Measurements from ENCODE around the gene LXN.

LXN gene

DNA sequence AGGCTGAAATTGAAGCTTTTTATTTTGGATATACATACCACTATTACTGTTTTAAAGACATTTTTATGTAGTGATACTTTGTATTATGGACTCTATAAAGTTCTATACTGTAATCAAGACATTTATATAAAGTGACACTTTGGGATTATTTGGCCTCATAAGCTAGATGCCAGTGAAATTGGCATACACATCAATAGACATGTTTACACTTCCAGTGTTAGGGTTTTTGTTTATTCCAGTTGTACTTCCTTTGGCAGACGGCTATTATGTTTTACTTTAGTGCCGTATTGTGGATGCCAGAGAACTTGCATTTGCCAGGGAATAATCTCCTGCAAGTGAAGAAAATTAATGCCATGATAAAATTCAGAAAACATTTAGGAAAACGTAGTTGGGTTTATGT is 6.0 kb downstream of the LXN start:
- DNase-seq: no peak

GRCh38 chr3:158663832-158664231 is 8.6 kb downstream of the LXN start:
- no peak for DNase-seq

- no peak for DNase-seq
Observed at GRCh38 chr3:158663246-158663645, 9.2 kb downstream of the LXN start.

DNA sequence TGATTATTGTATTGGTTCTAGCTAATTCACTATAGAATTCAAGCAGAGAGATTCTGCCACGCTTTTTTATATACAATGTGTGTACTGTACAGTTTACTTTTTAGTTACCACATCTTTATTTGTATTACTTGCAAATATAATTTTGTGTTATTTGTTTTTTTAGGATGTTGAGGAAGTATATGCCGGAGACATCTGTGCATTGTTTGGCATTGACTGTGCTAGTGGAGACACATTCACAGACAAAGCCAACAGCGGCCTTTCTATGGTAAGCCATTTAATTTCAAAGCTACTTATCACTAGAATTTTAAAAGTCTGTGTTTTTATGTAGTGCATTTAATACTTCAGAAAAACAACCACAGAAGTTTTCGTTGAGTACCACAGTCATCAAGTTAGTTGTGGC is 11.7 kb downstream of the LXN start:
- DNase-seq: no peak

DNA sequence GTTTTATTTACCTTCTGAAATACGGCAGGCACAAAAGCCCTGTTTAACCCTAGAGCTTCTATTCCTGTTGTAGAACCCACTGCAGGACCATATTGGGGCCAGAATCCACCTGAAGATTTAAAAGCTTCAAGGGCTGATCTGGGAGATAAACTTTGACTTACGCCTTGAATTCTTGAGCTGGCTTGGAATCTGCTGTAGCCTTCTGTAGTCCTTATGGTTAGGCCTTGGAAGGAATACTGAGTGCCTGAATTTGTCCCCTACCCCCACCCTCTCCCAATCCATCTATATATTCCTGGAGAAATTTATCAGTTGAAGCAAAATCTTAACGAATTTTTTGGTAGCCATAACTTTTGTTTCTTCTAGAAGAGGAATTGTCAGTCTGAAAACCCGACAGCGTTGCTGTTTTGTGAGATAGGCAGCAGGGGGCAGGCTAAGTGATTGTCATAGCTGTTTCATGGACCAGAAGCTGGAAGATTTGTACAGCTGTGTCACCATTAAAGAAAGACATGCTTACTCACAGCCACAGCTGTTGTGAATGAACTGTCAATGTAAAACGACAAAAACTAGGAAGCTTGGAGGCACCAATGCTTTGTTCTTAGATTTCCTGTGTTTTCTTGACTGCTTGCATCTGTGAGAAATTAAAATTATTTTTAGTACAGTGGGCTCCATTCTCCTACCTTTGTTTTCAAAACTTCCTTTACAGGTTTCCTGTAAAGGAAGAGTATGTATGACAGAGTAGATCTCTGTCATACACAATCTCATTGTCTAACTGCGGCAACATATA is 12.8 kb downstream of the LXN start:
- peak; percentile 36 to 45 for DNase-seq

DNA sequence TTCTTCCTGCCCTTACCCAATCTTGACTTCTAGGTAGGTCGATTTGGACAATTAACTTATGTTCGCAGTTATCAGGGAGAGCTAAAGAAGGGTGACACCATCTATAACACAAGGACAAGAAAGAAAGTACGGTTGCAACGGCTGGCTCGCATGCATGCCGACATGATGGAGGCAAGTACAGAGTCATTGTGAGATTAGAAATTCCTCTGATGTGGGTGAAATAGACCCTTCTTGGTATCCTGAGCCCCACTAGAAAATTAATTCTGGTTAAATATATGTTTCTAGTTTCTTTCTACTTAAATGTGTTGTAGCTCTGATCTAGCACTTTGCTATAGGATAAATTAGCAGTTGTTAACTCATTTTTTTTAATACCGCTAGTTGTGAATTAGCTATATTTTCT is 13.6 kb downstream of the LXN start:
- no peak for DNase-seq

GRCh38 chr3:158652463-158652862 is 20.0 kb downstream of the LXN start:
- no peak for DNase-seq

- DNase-seq: no peak
Observed at GRCh38 chr3:158651192-158651591, 21.3 kb downstream of the LXN start.

DNA sequence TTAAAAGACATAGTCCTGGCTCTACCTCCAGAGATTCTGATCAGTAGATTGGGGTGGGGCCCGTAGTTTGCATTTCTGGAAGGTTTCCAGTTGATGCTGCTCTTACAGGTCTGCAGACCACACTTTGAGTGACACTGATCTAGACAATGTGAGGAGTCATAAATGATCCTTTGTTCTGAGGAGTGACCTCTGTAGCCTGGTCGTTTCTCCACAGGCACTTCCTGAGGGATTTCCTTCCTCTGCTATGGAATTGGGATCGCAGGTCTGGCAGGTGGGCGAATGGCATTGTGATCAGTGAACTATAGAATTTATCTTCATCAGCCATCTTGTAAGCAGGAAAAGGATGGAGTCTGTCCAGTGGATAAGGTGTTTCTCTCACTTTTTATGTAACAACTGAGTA is 22.7 kb downstream of the LXN start:
- no peak for DNase-seq

DNA sequence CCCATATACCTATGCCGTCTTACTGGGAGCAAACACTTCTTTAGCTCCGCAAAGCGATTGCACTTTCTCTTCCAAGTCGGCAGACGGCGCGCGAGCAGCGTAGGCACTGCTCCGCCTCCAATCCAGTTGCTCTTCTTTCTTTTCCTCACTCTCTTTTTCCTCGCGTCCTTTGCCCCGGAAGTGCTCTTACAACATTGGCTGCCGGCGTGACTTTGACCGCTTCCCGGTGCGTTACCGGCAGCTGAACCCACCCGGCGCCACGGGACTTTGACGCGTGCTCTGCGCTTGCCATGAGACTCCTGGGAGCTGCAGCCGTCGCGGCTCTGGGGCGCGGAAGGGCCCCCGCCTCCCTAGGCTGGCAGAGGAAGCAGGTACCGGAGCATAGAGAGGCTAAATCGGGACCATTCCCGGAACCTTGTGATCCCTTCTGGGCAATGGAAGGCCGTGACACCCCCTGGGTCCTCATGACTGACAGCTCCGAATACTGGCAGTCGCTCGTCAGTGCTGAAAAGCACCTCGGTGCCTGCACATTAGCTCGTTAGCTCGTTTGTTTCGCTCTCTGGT is 28.0 kb downstream of the LXN start, which contains the start of gene GFM1:
GFM1 (plus strand) TSS at position 183 of the 564 bp plus-strand sequence; CDS start at position 291, 108 bp downstream.
- DNase-seq: peak; percentile 97 to 98

DNA sequence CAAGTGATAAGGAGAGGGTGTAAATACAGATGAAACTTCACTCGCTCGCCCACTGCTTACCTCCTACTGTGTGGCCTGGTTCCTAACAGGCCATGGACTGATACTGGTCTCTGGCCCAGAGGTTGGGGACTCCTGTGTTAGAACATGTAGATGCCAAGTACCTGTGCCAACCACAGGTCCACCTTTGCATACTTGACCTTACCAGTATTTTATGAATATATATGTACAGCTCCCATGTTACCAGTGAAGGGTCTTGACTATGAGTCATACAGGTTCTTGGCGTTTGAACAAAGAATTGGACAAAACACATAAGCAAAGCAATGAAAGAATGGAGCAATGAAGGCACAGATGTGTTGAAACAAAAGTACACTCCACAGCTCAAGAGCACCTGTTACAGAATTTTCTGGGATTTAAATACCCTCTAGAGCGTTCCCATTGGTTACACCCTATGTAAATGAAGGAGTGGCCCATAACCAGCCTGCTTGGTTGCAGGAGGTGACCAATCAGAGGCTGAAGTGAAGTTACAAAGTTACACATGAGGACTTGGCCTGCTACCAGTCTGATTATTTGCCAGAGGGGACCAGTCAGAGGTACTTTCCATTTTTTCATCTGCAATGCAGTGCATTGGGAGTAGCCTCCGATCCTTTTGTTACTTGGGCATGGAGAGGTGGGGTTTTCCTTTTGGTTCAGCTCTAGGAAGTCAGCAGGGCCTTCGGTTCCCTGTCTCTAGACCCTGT is 29.8 kb downstream of the LXN start:
- no peak for DNase-seq

DNA sequence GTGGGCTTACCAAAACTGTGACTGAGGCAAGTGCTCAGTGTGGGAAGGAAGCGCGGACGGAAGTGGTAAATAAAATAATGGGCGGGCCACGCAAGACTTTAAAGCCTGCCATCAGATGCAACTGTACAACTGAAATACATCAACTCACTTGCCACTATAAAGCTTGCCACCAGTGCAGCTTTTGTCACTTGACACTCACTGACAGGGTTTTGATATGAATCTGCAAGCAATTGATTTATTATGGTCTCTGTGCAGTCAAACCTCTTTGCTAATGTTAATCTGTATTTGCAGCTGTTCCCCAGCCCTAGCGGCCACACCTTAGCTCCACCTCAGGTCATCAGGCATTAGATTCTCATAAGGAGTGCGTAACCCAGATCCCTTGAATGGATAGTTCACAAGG is 30.4 kb downstream of the LXN start:
- no peak for DNase-seq

DNA sequence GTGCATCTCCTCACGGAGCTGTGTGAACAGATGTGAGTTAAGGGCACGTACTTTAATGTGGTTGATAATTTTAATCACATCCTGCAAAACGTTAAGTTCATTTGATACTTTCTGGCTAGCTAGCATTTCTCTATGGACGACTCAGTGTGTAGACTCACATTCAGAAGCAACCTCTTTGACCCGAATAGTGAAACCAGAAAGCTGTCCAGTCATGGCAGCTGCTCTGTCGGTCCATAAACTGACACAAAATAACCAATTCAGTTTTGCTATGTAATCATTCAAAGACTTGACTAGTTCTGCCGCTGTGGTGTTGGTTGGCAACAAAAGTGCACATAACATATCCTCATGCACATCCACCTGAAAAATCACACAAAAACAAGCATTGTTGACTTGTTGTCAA is 31.8 kb downstream of the LXN start:
- no peak for DNase-seq

- DNase-seq: no peak
Observed at GRCh38 chr3:158631981-158632380, 40.5 kb downstream of the LXN start.

DNA sequence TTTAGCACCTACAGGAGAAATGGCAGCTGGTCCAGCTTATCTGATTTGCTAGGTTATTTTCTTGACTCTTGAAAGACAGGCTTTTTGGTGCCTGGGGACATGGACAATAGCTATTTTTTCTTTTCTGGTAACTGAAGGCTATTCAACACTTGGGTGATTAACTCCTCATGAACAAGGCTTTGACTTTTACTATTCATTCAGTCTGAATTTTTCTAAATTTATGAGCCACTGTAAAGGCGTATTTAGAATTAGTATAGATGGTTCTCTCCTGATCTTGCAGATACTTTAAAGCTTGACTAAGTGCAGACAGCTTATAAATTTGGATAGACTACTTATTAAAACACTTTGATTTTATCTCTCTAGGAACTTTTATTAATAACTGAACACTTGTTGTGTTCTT is 46.6 kb downstream of the LXN start:
- DNase-seq: no peak

DNA sequence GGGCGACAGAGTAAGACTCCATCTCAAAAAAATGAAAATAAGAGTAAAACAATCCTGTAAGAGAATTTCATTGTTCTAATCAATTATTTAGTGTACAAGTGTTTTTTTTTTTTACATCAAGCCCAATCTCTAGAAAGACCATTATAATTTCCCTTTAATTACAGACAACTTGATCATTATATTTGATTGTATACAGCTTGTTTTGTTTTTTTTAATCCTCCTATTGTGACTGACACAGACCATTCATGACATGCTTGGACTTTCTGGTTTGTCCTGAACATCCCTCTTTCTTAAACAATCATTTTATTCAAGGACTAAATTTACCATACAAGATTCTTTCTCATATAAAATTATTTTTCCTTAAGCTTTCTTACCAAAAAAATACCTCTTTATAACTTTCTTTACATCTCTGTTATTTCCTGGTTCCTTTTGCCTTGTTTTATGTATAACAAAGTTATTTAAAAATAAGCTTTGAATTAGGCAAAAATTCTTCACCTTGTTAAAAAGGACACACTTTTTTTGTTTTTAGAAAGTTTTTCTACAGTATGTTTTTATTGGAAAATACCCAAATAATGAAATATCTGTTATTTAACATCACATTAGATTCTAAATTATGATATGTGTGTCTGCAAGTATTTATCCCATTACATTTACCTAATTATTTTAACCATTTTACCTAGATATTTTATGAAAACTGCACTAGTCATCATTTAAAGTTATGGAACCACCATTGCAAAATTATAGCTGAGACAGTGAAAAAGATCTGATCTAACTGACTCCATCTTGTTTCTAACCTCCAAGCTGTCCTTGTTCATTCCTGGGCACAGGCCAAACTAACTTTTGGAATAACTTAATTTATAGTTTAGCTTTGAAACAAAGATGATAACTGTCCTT is 54.2 kb downstream of the LXN start:
- DNase-seq: no peak
